ENCODE data around the gene KRTAP19-4. TPM values are rescaled to one million over a fixed set of nuclear protein-coding genes. Genes with fewer than 3 reads are reported as not detected.

Gene KRTAP19-4, protein sequence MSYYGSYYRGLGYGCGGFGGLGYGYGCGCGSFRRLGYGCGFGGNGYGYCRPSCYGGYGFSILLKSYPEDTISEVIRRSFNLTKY
- total RNA-seq, result not detected in 2 replicates

DNA sequence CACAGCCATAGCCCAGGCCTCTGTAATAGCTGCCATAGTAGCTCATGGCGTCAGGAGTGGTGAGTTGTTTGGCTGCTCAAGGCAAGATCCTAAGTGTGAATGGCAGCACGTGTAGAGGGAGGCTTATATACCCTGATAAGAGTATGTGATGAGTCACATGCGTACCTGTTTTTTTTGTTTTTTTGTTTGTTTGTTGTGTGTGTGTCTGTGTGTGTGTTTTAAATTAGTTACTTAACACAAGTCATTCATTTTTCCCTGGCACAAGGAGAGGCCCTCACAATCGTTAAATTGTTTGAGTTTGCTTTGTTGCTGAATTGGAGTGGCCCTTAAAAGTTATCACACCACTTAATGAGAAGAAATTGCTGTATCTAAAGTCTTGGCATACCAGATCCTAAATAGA is at the start of gene KRTAP19-4:
Gene KRTAP19-4 (minus strand): TSS at position 101 of the 400 bp plus-strand sequence. CDS start 55 bp downstream, at position 46.

DNA sequence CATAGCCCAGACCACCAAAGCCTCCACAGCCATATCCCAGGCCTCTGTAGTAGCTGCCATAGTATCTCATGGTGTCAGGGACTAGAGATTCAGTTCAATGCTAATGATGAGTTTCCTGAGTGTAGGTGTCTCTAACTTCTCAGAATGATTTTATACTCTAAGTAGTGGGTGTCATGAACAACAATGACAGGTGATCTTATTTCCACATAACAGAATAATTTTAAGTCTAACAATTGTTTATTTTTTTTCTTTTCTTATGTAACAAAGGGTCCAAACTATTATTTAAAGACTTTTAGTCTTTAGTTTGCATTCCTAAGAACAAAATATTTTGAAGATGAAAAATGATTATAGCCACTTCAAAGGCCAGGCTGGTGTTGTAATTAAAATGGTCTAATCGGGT is 44.8 kb upstream of the KRTAP19-4 start, which contains the start of gene KRTAP19-6:
Gene KRTAP19-6 (minus strand): TSS at position 101 of the 400 bp plus-strand sequence. CDS start 31 bp downstream, at position 70.

DNA sequence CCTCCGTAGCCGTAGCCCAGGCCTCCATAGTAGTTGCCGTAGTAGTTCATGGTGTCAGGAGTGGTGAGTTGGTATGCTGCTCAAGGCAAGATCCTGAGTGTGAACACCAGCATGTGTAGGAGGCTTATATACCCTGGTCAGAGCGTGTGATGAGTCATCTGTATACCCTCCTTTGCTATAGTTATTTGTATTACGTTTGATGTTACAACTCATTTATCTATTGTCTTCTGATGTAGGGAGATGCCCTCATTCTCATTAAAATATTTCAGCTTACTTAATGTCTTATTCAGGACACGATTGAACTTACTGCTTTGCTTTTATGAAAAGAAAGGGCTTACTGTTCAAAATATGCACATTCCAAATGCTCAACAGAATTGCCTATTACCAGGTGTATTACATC is 5.1 kb upstream of the KRTAP19-4 start, which contains the start of gene KRTAP19-5:
Gene KRTAP19-5 (minus strand): TSS at position 101 of the 400 bp plus-strand sequence. CDS start 51 bp downstream, at position 50.

DNA sequence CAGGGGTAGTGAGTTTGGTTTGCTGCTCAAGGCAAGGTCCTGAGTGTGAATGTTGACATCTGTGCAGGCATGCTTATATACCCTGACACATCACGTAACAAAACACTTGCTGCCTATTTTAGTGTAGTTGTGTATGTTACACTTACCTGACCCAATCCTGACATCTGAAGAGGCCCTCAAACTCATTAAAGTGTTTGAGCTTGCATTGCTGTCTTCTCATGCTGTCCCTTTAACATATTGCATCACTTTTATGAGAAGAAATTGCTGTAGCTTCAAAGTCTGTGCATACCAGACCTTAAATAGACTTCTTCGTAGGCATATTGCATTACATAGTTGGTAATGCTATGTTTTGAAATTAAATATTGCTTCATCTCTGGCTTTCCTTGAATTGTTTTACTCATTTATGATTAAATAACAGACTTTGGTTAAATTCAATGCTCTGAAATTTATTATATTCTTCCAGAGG is 5.0 kb downstream of the KRTAP19-4 start, which contains the start of gene KRTAP19-3:
Gene KRTAP19-3 (minus strand): TSS at position 51 of the 466 bp plus-strand sequence. CDS start 56 bp downstream, outside the sequence.

DNA sequence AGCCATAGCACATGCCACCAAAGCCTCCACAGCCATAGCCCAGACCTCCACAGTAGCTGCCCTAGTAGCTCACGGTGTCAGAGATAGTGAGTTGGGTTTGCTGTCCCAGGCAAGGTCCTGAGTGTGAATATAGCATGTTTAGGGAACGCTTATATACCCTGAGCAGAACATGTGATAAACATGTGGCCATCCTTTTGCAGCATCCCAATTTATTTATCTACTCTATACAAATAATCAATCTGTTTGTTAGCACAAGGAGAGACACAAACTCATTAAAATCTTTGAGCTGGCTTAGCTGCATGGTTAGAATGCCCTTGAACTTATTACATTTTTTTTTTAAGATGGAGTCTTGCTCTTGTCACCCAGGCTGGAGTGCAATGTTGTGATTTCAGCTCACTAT is 9.6 kb downstream of the KRTAP19-4 start, which contains the start of gene KRTAP19-2:
Gene KRTAP19-2 (minus strand): TSS at position 101 of the 400 bp plus-strand sequence. CDS start 88 bp downstream, at position 13.

DNA sequence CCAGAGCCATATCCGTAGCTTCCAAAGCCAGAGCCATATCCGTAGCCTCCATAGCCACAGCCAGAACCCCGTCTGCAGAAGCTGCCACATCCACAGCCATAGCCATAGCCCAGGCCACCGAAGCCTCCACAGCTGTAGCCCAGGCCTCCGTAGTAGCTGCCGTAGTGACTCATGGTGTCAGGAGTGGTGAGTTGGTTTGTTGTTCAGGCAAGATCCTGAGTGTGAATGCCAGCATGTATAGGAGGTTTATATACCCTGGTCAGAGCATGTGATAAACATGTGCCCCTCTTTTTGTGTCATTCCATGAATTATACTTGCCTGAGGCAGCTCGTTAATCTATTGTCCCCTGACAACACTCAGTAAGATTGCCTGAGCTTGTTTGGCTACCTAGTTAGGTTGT is 16.8 kb downstream of the KRTAP19-4 start, which contains the start of gene KRTAP19-1:
Gene KRTAP19-1 (minus strand): TSS at position 223 of the 400 bp plus-strand sequence. CDS start 50 bp downstream, at position 173.

Other genes starting within 250 kb of the KRTAP19-4 start
- not detected in 2 replicates for gene KRTAP24-1, start 214.2 kb downstream of the KRTAP19-4 start, total RNA-seq
- not detected in 2 replicates for gene KRTAP25-1, start 207.7 kb downstream of the KRTAP19-4 start, total RNA-seq
- gene KRTAP26-1, start 176.8 kb downstream of the KRTAP19-4 start, total RNA-seq, result not detected in 2 replicates
- not detected in 2 replicates for gene KRTAP27-1, start 159.5 kb downstream of the KRTAP19-4 start, total RNA-seq
- gene KRTAP23-1, start 148.6 kb downstream of the KRTAP19-4 start, total RNA-seq, result not detected in 2 replicates
- gene KRTAP13-2, start 124.9 kb downstream of the KRTAP19-4 start, total RNA-seq, result not detected in 2 replicates
- not detected in 2 replicates for gene KRTAP13-1, start 101.1 kb downstream of the KRTAP19-4 start, total RNA-seq
- not detected in 2 replicates for gene KRTAP13-3, start 71.2 kb downstream of the KRTAP19-4 start, total RNA-seq
- gene KRTAP13-4, start 66.9 kb downstream of the KRTAP19-4 start, total RNA-seq, result not detected in 2 replicates
- not detected in 2 replicates for gene KRTAP15-1, start 56.9 kb downstream of the KRTAP19-4 start, total RNA-seq
- not detected in 2 replicates for gene KRTAP19-1, start 16.8 kb downstream of the KRTAP19-4 start, total RNA-seq
- not detected in 2 replicates for gene KRTAP19-2, start 9.7 kb downstream of the KRTAP19-4 start, total RNA-seq
- not detected in 2 replicates for gene KRTAP19-3, start 5.2 kb downstream of the KRTAP19-4 start, total RNA-seq
- not detected in 2 replicates for gene KRTAP19-5, start 5.0 kb upstream of the KRTAP19-4 start, total RNA-seq
- gene KRTAP19-6, start 44.7 kb upstream of the KRTAP19-4 start, total RNA-seq, result not detected in 2 replicates
- not detected in 2 replicates for gene KRTAP19-7, start 64.1 kb upstream of the KRTAP19-4 start, total RNA-seq
- gene KRTAP22-2, start 93.2 kb upstream of the KRTAP19-4 start, total RNA-seq, result not detected in 2 replicates
- not detected in 2 replicates for gene KRTAP6-3, start 95.3 kb upstream of the KRTAP19-4 start, total RNA-seq
- not detected in 2 replicates for gene KRTAP6-2, start 101.7 kb upstream of the KRTAP19-4 start, total RNA-seq
- not detected in 2 replicates for gene KRTAP22-1, start 103.9 kb upstream of the KRTAP19-4 start, total RNA-seq
- gene KRTAP6-1, start 116.8 kb upstream of the KRTAP19-4 start, total RNA-seq, result not detected in 2 replicates
- not detected in 2 replicates for gene KRTAP20-1, start 119.3 kb upstream of the KRTAP19-4 start, total RNA-seq
- gene KRTAP20-4, start 123.5 kb upstream of the KRTAP19-4 start, total RNA-seq, result not detected in 2 replicates
- gene KRTAP20-2, start 138.0 kb upstream of the KRTAP19-4 start, total RNA-seq, result not detected in 2 replicates
- not detected in 2 replicates for gene KRTAP20-3, start 145.7 kb upstream of the KRTAP19-4 start, total RNA-seq
- gene KRTAP21-3, start 221.6 kb upstream of the KRTAP19-4 start, total RNA-seq, result not detected in 2 replicates